Neural progenitor cell (in vitro differentiated cells): ENCODE measurements around the gene SATB1. TPM values are rescaled to one million over a fixed set of nuclear protein-coding genes. Genes with fewer than 3 reads are reported as not detected.
"Not testable (repeated sequence)": the region's sequence is repeated elsewhere in the genome, so short reads cannot be mapped to it uniquely, and the experiment has no call there.

Experiments used
- DNase-seq: peaks from one replicate; pipeline ENCODE4 v3.0.0-alpha.2; 2016; ENCODE audit warnings: low spot score
- H2AFZ ChIP-seq: fragments of 200-600 bp; sonication (generic); replicated peaks from 2 replicates; pipeline ENCODE4 v1.6.1; 2016; ENCODE audit warnings: antibody characterized with exemption
- H3F3A ChIP-seq: fragments of 200-600 bp; sonication (generic); 2 replicates; pipeline ENCODE4 v1.6.1; 2016; ENCODE audit warnings: antibody characterized with exemption, low read depth
- H3K27ac ChIP-seq: fragments of 200-600 bp; sonication (generic); 2 replicates; pipeline ENCODE4 v1.5.1; 2016; ENCODE audit warnings: mild to moderate bottlenecking
- H3K27me3 ChIP-seq: fragments of 200-600 bp; sonication (generic); 2 replicates; pipeline ENCODE4 v1.6.1; 2016; ENCODE audit warnings: mild to moderate bottlenecking, moderate library complexity
- H3K36me3 ChIP-seq: fragments of 200-600 bp; sonication (generic); 2 replicates; pipeline ENCODE4 v1.5.1; 2016
- H3K4me1 ChIP-seq: fragments of 200-600 bp; sonication (generic); 2 replicates; pipeline ENCODE4 v1.6.1; 2016; ENCODE audit warnings: mixed run types
- H3K4me2 ChIP-seq: fragments of 200-600 bp; sonication (generic); 2 replicates; pipeline ENCODE4 v1.6.1; 2016
- H3K4me3 ChIP-seq: fragments of 200-600 bp; sonication (generic); 2 replicates; pipeline ENCODE4 v1.5.1; 2016
- H3K79me2 ChIP-seq: fragments of 200-600 bp; sonication (generic); 2 replicates; pipeline ENCODE4 v1.6.1; 2016; ENCODE audit warnings: low read depth
- H3K9ac ChIP-seq: fragments of 200-600 bp; sonication (generic); 2 replicates; pipeline ENCODE4 v1.6.1; 2016
- H3K9me3 ChIP-seq: fragments of 200-600 bp; sonication (generic); 2 replicates; pipeline ENCODE4 v1.5.1; 2016; ENCODE audit warnings: low read depth
- H4K20me1 ChIP-seq: fragments of 200-600 bp; sonication (generic); 2 replicates; pipeline ENCODE4 v1.6.1; 2016; ENCODE audit warnings: low read depth
- H3K27ac Mint-ChIP-seq: 3 replicates; pipeline ENCODE4 v1.8.0; 2021; ENCODE audit warnings: mixed read lengths
- H3K27me3 Mint-ChIP-seq: 2 replicates; pipeline ENCODE4 v1.8.0; 2022; ENCODE audit warnings: low read depth, mild to moderate bottlenecking, inconsistent platforms, moderate library complexity, mixed read lengths; ENCODE audit not compliant: insufficient read depth
- H3K36me3 Mint-ChIP-seq: 3 replicates; pipeline ENCODE4 v1.8.0; 2021; ENCODE audit warnings: mixed read lengths
- H3K4me1 Mint-ChIP-seq: 3 replicates; pipeline ENCODE4 v1.8.0; 2021; ENCODE audit warnings: mixed read lengths
- H3K4me3 Mint-ChIP-seq: 3 replicates; pipeline ENCODE4 v1.8.0; 2021; ENCODE audit warnings: mild to moderate bottlenecking, moderate library complexity, mixed read lengths
- H3K9me3 Mint-ChIP-seq: 3 replicates; pipeline ENCODE4 v1.8.0; 2020; ENCODE audit warnings: mixed read lengths
- CTCF ChIP-seq: fragments of 200-600 bp; sonication (generic); IDR thresholded peaks from 2 replicates; pipeline ENCODE4 v1.5.1; 2017; ENCODE audit warnings: antibody characterized with exemption, mild to moderate bottlenecking
- EZH2 ChIP-seq: fragments of 200-600 bp; sonication (generic); IDR thresholded peaks from 2 replicates; pipeline ENCODE4 v1.6.1; 2017; ENCODE audit warnings: antibody characterized with exemption, mild to moderate bottlenecking, moderate library complexity
- EZH2phosphoT487 ChIP-seq: fragments of 200-600 bp; sonication (generic); IDR thresholded peaks from 2 replicates; pipeline ENCODE4 v1.6.1; 2017; ENCODE audit warnings: antibody characterized with exemption
- total RNA-seq: library from RNA; depleted of rRNA; stranded (reverse); fragments of >200 nt; gene quantifications from 2 replicates; pipeline ENCODE4 v1.2.3, GENCODE V29; 2015; ENCODE audit warnings: low replicate concordance

SATB1 gene
- total RNA-seq, 1 donor from 2014 or later: 38.6 TPM

GRCh38 chr3:18466136-18466535 lies 41.0 kb upstream of the SATB1 start:
- Mint-ChIP-seq H3K27me3 (no peaks in the 10 kb centered on the region), H3K4me1 (no peaks in the 10 kb centered on the region), H3K9me3 (no peaks in the 10 kb centered on the region), H3K36me3 (no peaks in the 10 kb centered on the region), H3K27ac (no peak overlapping the region), H3K4me3 (no peak overlapping the region)
- H3F3A ChIP-seq: no peaks in the 10 kb centered on the region
- H3K4me1 ChIP-seq: no peaks in the 10 kb centered on the region
- DNase-seq: no peak
- H3K79me2 ChIP-seq: no peaks in the 10 kb centered on the region
- peaks cover 8% of the 10 kb centered on the region for H3K36me3 ChIP-seq
- no peak overlapping the region for H3K4me2 ChIP-seq
- H3K9ac ChIP-seq: no peak overlapping the region
- H4K20me1 ChIP-seq: no peaks in the 10 kb centered on the region
- no peaks in the 10 kb centered on the region for H3K9me3 ChIP-seq
- no peak overlapping the region for H2AFZ ChIP-seq
- H3K4me3 ChIP-seq: no peak overlapping the region
- no peaks in the 10 kb centered on the region for H3K27me3 ChIP-seq
- TF ChIP-seq EZH2phosphoT487: no peak
- TF ChIP-seq EZH2: no peak
- no peak for TF ChIP-seq CTCF
- no peak overlapping the region for H3K27ac ChIP-seq

GRCh38 chr3:18454766-18455165 lies 29.6 kb upstream of the SATB1 start:
- Mint-ChIP-seq H3K27ac (no peak overlapping the region), H3K27me3 (peaks cover 2% of the 10 kb centered on the region), H3K4me1 (no peaks in the 10 kb centered on the region), H3K36me3 (no peaks in the 10 kb centered on the region), H3K9me3 (peaks cover 4% of the 10 kb centered on the region), H3K4me3 (no peak overlapping the region)
- no peaks in the 10 kb centered on the region for H3K4me1 ChIP-seq
- DNase-seq: no peak
- no peak for TF ChIP-seq EZH2phosphoT487
- TF ChIP-seq EZH2: no peak
- TF ChIP-seq CTCF: no peak
- no peaks in the 10 kb centered on the region for H3F3A ChIP-seq
- no peaks in the 10 kb centered on the region for H3K79me2 ChIP-seq
- no peak overlapping the region for H3K27ac ChIP-seq
- H3K9me3 ChIP-seq: no peaks in the 10 kb centered on the region
- H3K4me3 ChIP-seq: no peak overlapping the region
- H3K9ac ChIP-seq: no peak overlapping the region
- H4K20me1 ChIP-seq: no peaks in the 10 kb centered on the region
- H3K27me3 ChIP-seq: no peaks in the 10 kb centered on the region
- H3K4me2 ChIP-seq: no peak overlapping the region
- H3K36me3 ChIP-seq: no peaks in the 10 kb centered on the region
- no peak overlapping the region for H2AFZ ChIP-seq

- not testable (repeated sequence) for H3K36me3 ChIP-seq, DNase-seq, H3K9me3 Mint-ChIP-seq
Measured at GRCh38 chr3:18449618-18450017, 24.5 kb upstream of the SATB1 start.

DNA sequence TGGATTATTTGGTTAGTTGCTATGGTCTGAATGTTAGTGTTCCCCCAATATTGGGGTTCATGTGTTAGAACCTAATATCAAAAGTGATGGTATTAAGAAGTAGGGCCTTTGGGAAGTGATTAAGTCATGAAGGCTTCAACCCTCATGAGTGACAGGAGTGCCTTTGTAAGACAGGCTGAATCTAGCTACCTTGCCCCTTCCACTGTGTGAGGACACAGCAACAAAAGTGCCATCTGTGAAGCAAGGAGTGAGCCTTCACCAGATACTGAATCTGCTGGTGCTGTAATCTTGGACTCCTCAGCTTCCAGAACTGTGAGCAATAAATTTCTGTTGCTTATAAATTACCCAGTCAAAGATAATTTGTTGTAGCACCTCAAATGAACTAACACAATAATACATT lies 22.6 kb upstream of the SATB1 start:
- peaks cover 42% of the 10 kb centered on the region for H3K27me3 ChIP-seq
- DNase-seq: no peak
- Mint-ChIP-seq H3K9me3 (peaks cover 6% of the 10 kb centered on the region), H3K27ac (no peak overlapping the region), H3K4me3 (no peak overlapping the region), H3K4me1 (peaks cover 14% of the 10 kb centered on the region), H3K36me3 (no peaks in the 10 kb centered on the region), H3K27me3 (peaks cover 20% of the 10 kb centered on the region)
- TF ChIP-seq EZH2phosphoT487 (no peak), CTCF (no peak), EZH2 (no peak)
- peaks cover 7% of the 10 kb centered on the region for H4K20me1 ChIP-seq
- H3F3A ChIP-seq: peaks cover 33% of the 10 kb centered on the region
- no peak overlapping the region for H3K9ac ChIP-seq
- H3K36me3 ChIP-seq: no peaks in the 10 kb centered on the region
- H3K4me1 ChIP-seq: peaks cover 13% of the 10 kb centered on the region
- no peak overlapping the region for H2AFZ ChIP-seq
- H3K9me3 ChIP-seq: no peaks in the 10 kb centered on the region
- H3K79me2 ChIP-seq: no peaks in the 10 kb centered on the region
- no peak overlapping the region for H3K27ac ChIP-seq
- H3K4me2 ChIP-seq: no peak overlapping the region
- no peak overlapping the region for H3K4me3 ChIP-seq

More at GRCh38 chr3:18449618-18450017, 24.5 kb upstream of the SATB1 start:
- peaks cover 23% of the 10 kb centered on the region for H3K27me3 ChIP-seq
- not testable (repeated sequence) for H2AFZ ChIP-seq, H3K4me3 ChIP-seq, H3K27ac Mint-ChIP-seq, H3K27ac ChIP-seq, H3K9me3 ChIP-seq, H3K9ac ChIP-seq, H3K27me3 Mint-ChIP-seq, H4K20me1 ChIP-seq, H3K79me2 ChIP-seq, H3K4me3 Mint-ChIP-seq, H3K4me2 ChIP-seq, H3K36me3 Mint-ChIP-seq
- H3K4me1 Mint-ChIP-seq: peaks cover 11% of the 10 kb centered on the region
- H3K4me1 ChIP-seq: peaks cover 13% of the 10 kb centered on the region
- peaks cover 15% of the 10 kb centered on the region for H3F3A ChIP-seq
